ENCODE data around the gene NAA20. TPM values are rescaled to one million over a fixed set of nuclear protein-coding genes. Genes with fewer than 3 reads are reported as not detected.
A peak's percentile ranks its signal among the peaks of the same experiment; 100 is the strongest.

The NAA20 gene
- 10 to 100 TPM; 45.5 to 73.2 (median 61.5) TPM for total RNA-seq

- in situ Hi-C loops (cut with MboI; ENCODE audit: low sequenced_read_pairs in 4 of 4) (no loop called here), intact Hi-C loops (cut with DNase I; ENCODE audit: low total_unique reads) (loop anchor here (1.0 kb wide), 1 partner anchor 35 kb away; the partner anchor contains the start of genes CFAP61 and CRNKL1)
- peak within 1 kb of the TSS; percentile 81 to 98 (median 88) for H3K4me3 ChIP-seq
- H3K4me1 ChIP-seq: peaks cover 23 to 24% of the 10 kb centered on the region in 2 donors
- H3K36me3 ChIP-seq: peaks cover 0 to 14% of the 10 kb centered on the region in 2 donors
- ATAC-seq: peak; percentile 97 to 98
- peak within 1 kb of the TSS; percentile 73 to 93 (median 82) for H3K27ac ChIP-seq
- no peaks in the 10 kb centered on the region for H3K9me3 ChIP-seq
- peak; percentile 59 to 66 for TF ChIP-seq POLR2A (IDR thresholded peaks at IDR 0.05)
- TF ChIP-seq, protein P1, sequence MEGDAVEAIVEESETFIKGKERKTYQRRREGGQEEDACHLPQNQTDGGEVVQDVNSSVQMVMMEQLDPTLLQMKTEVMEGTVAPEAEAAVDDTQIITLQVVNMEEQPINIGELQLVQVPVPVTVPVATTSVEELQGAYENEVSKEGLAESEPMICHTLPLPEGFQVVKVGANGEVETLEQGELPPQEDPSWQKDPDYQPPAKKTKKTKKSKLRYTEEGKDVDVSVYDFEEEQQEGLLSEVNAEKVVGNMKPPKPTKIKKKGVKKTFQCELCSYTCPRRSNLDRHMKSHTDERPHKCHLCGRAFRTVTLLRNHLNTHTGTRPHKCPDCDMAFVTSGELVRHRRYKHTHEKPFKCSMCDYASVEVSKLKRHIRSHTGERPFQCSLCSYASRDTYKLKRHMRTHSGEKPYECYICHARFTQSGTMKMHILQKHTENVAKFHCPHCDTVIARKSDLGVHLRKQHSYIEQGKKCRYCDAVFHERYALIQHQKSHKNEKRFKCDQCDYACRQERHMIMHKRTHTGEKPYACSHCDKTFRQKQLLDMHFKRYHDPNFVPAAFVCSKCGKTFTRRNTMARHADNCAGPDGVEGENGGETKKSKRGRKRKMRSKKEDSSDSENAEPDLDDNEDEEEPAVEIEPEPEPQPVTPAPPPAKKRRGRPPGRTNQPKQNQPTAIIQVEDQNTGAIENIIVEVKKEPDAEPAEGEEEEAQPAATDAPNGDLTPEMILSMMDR (IDR thresholded peaks at IDR 0.05 in 4 of 5, conservative IDR thresholded peaks at IDR 0.05 in 1 of 5): peak; percentile 82 to 92 (median 84)
- H3K27me3 ChIP-seq: no peaks in the 10 kb centered on the region
- DNase-seq: peak; percentile 92
Observed at GRCh38 chr20:20017001-20017843, at the start of gene NAA20. NAA20 (plus strand) TSS chr20:20017362; CDS start chr20:20017397, 35 bp downstream.

- ATAC-seq (no peak), DNase-seq (no peak)
- intact Hi-C loops (cut with DNase I; ENCODE audit: low total_unique reads): no loop called here
- no peaks in the 10 kb centered on the region for H3K9me3 ChIP-seq
- H3K36me3 ChIP-seq: peaks cover 0 to 17% of the 10 kb centered on the region in 2 donors
- no peak overlapping the region for H3K4me3 ChIP-seq
- TF ChIP-seq POLR2A (IDR thresholded peaks at IDR 0.05): no peak
- TF ChIP-seq, protein P1 (IDR thresholded peaks at IDR 0.05 in 4 of 5, conservative IDR thresholded peaks at IDR 0.05 in 1 of 5): no peak
- H3K27ac ChIP-seq: peak overlapping the region in 1 of 4 donors; percentile 67
- peaks cover 17 to 22% of the 10 kb centered on the region in 2 donors for H3K4me1 ChIP-seq
- H3K27me3 ChIP-seq: no peaks in the 10 kb centered on the region
- in situ Hi-C loops (cut with MboI; ENCODE audit: low sequenced_read_pairs in 4 of 4): no loop called here
Observed at GRCh38 chr20:19967445-19967844, 49.7 kb upstream of the NAA20 start.

- Histone ChIP-seq H3K4me3 (no peak overlapping the region), H3K4me1 (peaks cover 19 to 22% of the 10 kb centered on the region in 2 donors), H3K27me3 (no peaks in the 10 kb centered on the region), H3K9me3 (no peaks in the 10 kb centered on the region), H3K36me3 (peaks cover 0 to 11% of the 10 kb centered on the region in 2 donors), H3K27ac (peak overlapping the region in 2 of 4 donors; percentile 11 to 67)
- ATAC-seq (no peak), DNase-seq (no peak)
- in situ Hi-C loops (cut with MboI; ENCODE audit: low sequenced_read_pairs in 4 of 4): no loop called here
- intact Hi-C loops (cut with DNase I; ENCODE audit: low total_unique reads): no loop called here
- TF ChIP-seq POLR2A (IDR thresholded peaks at IDR 0.05): no peak
- TF ChIP-seq, protein P1 (IDR thresholded peaks at IDR 0.05 in 4 of 5, conservative IDR thresholded peaks at IDR 0.05 in 1 of 5): no peak
Observed at GRCh38 chr20:19968028-19968427, 49.1 kb upstream of the NAA20 start.

- intact Hi-C loops (cut with DNase I; ENCODE audit: low total_unique reads): no loop called here
- ATAC-seq: no peak
- Histone ChIP-seq H3K27ac (peak overlapping the region; percentile 18 to 67 (median 24)), H3K36me3 (peaks cover 0 to 11% of the 10 kb centered on the region in 2 donors), H3K27me3 (no peaks in the 10 kb centered on the region), H3K4me1 (peaks cover 24 to 28% of the 10 kb centered on the region in 2 donors), H3K9me3 (no peaks in the 10 kb centered on the region), H3K4me3 (no peak overlapping the region)
- DNase-seq: no peak
- in situ Hi-C loops (cut with MboI; ENCODE audit: low sequenced_read_pairs in 4 of 4): no loop called here
- TF ChIP-seq, protein P1 (IDR thresholded peaks at IDR 0.05 in 4 of 5, conservative IDR thresholded peaks at IDR 0.05 in 1 of 5): no peak
- no peak for TF ChIP-seq POLR2A (IDR thresholded peaks at IDR 0.05)
Observed at GRCh38 chr20:19968466-19969073, 48.6 kb upstream of the NAA20 start.
